ENCODE measurements around the gene TTBK1. TPM values are rescaled to one million over a fixed set of nuclear protein-coding genes. Genes with fewer than 3 reads are reported as not detected.

The TTBK1 gene
- total RNA-seq, 1 experiment from 2014 or later: not detected

GRCh38 chr6:43265564-43265963, 22.3 kb downstream of the TTBK1 start:
- no peak for DNase-seq (ENCODE audit: low spot score)
- in situ Hi-C loops (cut with HindIII; ENCODE audit: low sequenced_read_pairs): no loop called here

- in situ Hi-C loops (cut with HindIII; ENCODE audit: low sequenced_read_pairs): no loop called here
- DNase-seq (ENCODE audit: low spot score): peak; percentile 55
Measured at GRCh38 chr6:43267619-43268354, 24.5 kb downstream of the TTBK1 start.

GRCh38 chr6:43268355-43268700, 25.0 kb downstream of the TTBK1 start:
- in situ Hi-C loops (cut with HindIII; ENCODE audit: low sequenced_read_pairs): no loop called here

GRCh38 chr6:43268782-43269272, 25.5 kb downstream of the TTBK1 start:
- in situ Hi-C loops (cut with HindIII; ENCODE audit: low sequenced_read_pairs): no loop called here
- DNase-seq (ENCODE audit: low spot score): no peak

More at GRCh38 chr6:43268355-43268700, 25.0 kb downstream of the TTBK1 start:
- peak; percentile 76 for DNase-seq (ENCODE audit: low spot score)

GRCh38 chr6:43269273-43270007, 26.2 kb downstream of the TTBK1 start:
- DNase-seq (ENCODE audit: low spot score): no peak
- in situ Hi-C loops (cut with HindIII; ENCODE audit: low sequenced_read_pairs): no loop called here

GRCh38 chr6:43271103-43271815, 28.0 kb downstream of the TTBK1 start:
- in situ Hi-C loops (cut with HindIII; ENCODE audit: low sequenced_read_pairs): no loop called here

GRCh38 chr6:43271944-43272343, 28.7 kb downstream of the TTBK1 start:
- DNase-seq (ENCODE audit: low spot score): no peak
- in situ Hi-C loops (cut with HindIII; ENCODE audit: low sequenced_read_pairs): no loop called here

More at GRCh38 chr6:43271103-43271815, 28.0 kb downstream of the TTBK1 start:
- DNase-seq (ENCODE audit: low spot score): no peak

- DNase-seq (ENCODE audit: low spot score): no peak
- in situ Hi-C loops (cut with HindIII; ENCODE audit: low sequenced_read_pairs): no loop called here
Measured at GRCh38 chr6:43273707-43274106, 30.4 kb downstream of the TTBK1 start.

DNA sequence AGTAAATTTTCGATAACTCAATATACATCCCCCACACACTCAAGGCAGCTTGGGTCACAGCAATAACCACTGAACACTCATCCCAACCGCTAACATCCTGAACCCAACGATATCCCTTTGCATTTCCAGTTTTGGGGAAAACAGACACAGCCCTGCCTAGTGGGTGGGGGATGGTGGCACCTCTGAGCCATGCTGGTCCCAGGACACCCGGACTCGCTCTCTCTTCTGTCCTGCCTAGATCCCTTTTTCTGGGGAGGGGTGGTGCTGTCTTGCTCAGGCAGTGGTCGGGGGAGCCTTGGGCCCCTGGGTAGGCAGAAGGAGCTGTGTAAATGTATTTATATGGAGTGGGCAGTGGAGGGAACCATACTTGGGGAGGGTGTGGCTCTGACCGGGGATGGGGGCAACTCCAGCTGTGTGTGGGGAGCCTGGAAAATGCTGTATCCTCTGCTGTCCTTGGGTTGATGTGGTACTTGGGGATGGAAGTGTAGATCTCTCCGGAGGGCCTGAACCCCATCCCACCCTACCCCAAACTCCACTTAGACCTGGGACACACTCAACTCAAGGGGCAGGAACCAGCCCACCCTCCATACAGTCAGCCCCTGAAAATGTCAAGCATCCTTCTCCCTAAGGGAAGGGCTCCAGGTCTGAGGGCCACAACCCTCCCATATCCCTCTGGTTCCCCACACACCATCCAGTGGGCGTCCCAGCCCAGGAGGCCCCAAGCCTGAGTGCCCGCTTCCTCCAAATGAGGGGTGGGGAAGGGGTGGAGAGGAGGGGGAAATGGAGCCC, 31.0 kb downstream of the TTBK1 start:
- in situ Hi-C loops (cut with HindIII; ENCODE audit: low sequenced_read_pairs): no loop called here
- DNase-seq (ENCODE audit: low spot score): no peak

DNA sequence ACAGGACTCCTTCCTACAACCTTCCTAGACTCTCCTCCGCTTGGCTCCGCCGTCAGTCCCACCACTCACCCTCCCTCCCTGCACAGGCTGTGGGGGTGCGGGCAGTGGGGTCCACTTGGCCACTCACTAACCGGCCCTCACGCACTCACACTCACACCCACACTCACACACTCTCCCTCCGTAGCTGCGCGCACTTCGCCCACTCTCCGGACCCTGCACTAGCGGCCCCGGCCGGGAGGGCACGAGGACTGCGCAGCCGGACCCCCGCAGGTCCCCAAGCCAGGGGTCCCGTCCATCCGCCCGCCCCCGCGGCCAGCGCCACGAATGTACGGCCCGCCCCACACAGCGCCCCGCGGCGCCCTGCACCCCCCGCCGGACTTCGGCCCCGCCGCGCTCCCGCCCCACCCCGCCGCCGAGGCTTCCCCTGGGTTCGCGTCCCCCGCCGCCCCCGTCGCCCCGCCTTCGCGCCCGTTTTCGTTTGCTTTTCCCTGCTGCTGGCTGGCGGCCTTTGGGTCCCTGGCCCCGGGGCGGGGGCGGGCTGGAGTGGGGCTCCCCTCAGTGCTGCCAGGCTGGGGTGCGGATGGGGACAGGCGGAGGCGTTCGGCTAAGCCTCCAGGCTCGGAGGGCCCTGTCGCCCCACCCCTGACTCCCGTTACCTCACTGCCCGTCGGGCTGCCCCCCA, 31.8 kb downstream of the TTBK1 start:
- DNase-seq (ENCODE audit: low spot score): no peak
- in situ Hi-C loops (cut with HindIII; ENCODE audit: low sequenced_read_pairs): no loop called here

DNA sequence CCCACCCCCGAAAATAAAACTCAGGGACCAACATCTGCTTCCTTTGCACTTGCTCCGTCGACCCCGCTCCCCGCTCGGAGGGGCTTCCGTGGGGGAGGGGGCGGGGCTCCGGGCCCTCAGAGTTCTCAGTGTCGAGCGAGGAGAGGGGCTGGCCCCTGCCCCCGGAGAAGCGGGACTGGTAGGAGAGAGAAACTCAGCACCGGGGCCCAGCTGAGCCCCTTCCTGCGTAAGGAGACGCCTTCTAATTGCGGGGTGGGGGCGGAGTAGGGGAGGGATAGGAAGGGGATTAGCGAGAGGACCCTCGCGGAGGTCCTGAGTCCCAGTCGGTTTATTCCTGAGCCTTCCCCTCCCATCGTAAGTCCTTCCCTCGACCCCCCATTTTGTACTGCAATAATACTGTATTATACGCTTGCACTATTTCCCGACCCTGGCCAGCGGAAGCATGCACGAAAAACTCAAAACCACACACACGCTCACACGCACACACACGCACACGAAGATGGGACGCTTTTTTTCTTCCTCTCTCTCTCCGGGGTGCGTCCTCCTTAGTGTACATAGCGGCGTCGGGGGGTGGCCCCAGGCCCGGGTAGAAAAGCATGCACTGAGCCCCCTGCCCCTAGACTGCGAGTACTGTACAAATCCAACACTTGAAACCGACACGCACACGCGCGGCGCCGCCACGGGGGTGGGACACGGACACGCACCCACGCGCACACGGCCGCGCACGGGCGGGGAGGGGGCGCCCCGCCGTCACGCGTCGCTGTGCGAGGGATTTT, 32.7 kb downstream of the TTBK1 start:
- in situ Hi-C loops (cut with HindIII; ENCODE audit: low sequenced_read_pairs): no loop called here
- no peak for DNase-seq (ENCODE audit: low spot score)

DNA sequence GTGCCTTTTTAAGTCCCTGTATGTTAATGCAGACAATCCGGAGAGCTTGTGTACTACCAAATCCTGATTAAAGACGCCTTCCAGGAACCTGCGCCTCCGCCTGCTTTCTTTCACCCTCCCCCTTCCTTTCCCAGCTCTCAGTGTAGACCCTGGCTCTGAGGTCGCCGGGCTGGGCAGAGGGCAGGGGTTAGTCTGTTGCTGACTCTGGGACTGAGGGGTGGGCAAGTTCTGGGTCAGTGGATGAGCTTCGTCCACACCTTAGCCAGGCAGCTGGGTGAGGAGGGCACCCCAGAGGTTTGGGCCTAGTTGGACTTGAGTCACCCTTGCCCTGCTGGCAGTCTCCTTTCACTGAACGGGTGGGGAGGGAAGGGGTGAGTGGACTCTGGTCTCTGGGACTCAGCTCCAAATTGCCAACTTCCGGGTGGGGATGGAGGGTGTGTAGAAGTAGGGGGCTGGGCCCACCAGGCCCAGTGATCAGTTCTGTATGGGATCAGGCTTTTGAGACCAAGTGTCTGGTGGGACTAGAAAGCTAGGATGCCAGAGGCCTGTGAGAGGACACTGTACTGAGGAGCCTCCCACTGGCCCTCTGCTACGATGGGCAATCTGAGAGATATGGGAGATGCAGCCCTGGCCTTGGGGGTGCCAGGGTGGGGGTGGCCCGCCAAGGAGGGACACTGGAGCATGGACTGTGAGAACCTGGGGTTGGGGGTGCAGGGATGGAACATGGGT, 33.5 kb downstream of the TTBK1 start:
- in situ Hi-C loops (cut with HindIII; ENCODE audit: low sequenced_read_pairs): no loop called here
- no peak for DNase-seq (ENCODE audit: low spot score)

DNA sequence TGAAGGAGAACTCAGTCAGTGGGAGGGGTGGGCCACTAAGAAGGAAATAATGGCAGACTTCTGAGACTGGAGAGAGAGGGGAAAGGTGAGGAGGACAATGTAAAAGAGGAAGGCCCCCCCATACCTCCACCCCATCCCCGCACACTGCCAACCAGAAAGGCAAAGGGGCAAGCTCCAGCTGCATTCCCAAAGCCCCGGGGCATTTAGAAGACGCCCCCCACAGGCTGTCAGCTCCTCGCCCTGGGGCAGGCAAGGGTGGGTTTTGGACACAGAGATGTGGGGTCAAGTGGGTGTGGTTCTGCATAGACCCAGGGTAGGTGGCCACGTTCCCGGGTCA, 34.0 kb downstream of the TTBK1 start:
- in situ Hi-C loops (cut with HindIII; ENCODE audit: low sequenced_read_pairs): no loop called here
- no peak for DNase-seq (ENCODE audit: low spot score)

GRCh38 chr6:43277643-43278523, 34.6 kb downstream of the TTBK1 start:
- no peak for DNase-seq (ENCODE audit: low spot score)
- in situ Hi-C loops (cut with HindIII; ENCODE audit: low sequenced_read_pairs): no loop called here

- in situ Hi-C loops (cut with HindIII; ENCODE audit: low sequenced_read_pairs): no loop called here
- DNase-seq (ENCODE audit: low spot score): no peak
Measured at GRCh38 chr6:43278524-43279078, 35.3 kb downstream of the TTBK1 start.

DNA sequence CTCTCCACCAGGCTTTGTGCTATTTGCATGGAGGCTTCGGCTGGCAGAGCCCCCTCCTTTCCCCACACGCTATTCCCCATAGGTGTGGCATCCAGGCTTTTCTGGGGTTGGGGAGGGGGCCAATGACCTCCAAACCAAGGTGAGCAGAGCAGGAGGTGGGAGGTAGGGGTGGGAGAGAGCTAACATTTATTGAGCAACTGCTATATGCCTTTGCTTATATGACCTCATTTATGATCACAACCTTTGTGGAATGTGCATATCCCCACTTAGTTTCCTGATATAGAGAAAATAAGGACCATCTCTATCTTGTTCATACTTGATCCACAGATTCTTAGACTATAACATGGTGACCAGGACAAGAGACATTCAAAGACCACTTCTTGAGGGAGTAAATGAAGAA, 37.0 kb downstream of the TTBK1 start:
- DNase-seq (ENCODE audit: low spot score): no peak
- in situ Hi-C loops (cut with HindIII; ENCODE audit: low sequenced_read_pairs): no loop called here
